ENCODE results near the gene SYNDIG1. TPM values are rescaled to one million over a fixed set of nuclear protein-coding genes. Genes with fewer than 3 reads are reported as not detected.

Gene SYNDIG1
- total and polyA plus RNA-seq, 2 donors: 1.7 to 2.2 TPM

- Histone ChIP-seq H3K4me1 (ENCODE audit: insufficient read depth) (no peaks in the 10 kb centered on the region), H3K27ac (ENCODE audit: low read depth) (no peak overlapping the region), H3K4me3 (ENCODE audit: low read depth, low read length) (no peak overlapping the region), H3K36me3 (ENCODE audit: insufficient read depth) (no peaks in the 10 kb centered on the region)
- DNase-seq (ENCODE audit: extremely low spot score): no peak
- 77% methylated on average over 15 of the region's 15 CpGs for WGBS
These were observed 113.1 kb downstream of the SYNDIG1 start for GRCh38 chr20:24582373-24583168.

GRCh38 chr20:24583169-24583792 lies 113.9 kb downstream of the SYNDIG1 start:
- Histone ChIP-seq H3K4me1 (ENCODE audit: insufficient read depth) (no peaks in the 10 kb centered on the region), H3K36me3 (ENCODE audit: insufficient read depth) (no peaks in the 10 kb centered on the region), H3K27ac (ENCODE audit: low read depth) (no peak overlapping the region), H3K4me3 (ENCODE audit: low read depth, low read length) (no peak overlapping the region)
- no peak for DNase-seq (ENCODE audit: extremely low spot score)
- 90% methylated on average over 13 of the region's 13 CpGs for WGBS

GRCh38 chr20:24584078-24584477 lies 114.6 kb downstream of the SYNDIG1 start:
- Histone ChIP-seq H3K27ac (ENCODE audit: low read depth) (no peak overlapping the region), H3K4me1 (ENCODE audit: insufficient read depth) (no peaks in the 10 kb centered on the region), H3K36me3 (ENCODE audit: insufficient read depth) (no peaks in the 10 kb centered on the region), H3K4me3 (ENCODE audit: low read depth, low read length) (no peak overlapping the region)
- 87% methylated on average over 9 of the region's 9 CpGs for WGBS
- no peak for DNase-seq (ENCODE audit: extremely low spot score)

- Histone ChIP-seq H3K36me3 (ENCODE audit: insufficient read depth) (no peaks in the 10 kb centered on the region), H3K4me3 (ENCODE audit: low read depth, low read length) (no peak overlapping the region), H3K4me1 (ENCODE audit: insufficient read depth) (no peaks in the 10 kb centered on the region), H3K27ac (ENCODE audit: low read depth) (no peak overlapping the region)
- WGBS: 79% methylated on average over 26 of the region's 26 CpGs
- DNase-seq (ENCODE audit: extremely low spot score): no peak
These were observed 115.3 kb downstream of the SYNDIG1 start for GRCh38 chr20:24584538-24585356.

GRCh38 chr20:24585796-24586522 lies 116.5 kb downstream of the SYNDIG1 start:
- WGBS: 81% methylated on average over 10 of the region's 10 CpGs
- H3K27ac ChIP-seq (ENCODE audit: low read depth): no peak overlapping the region
- H3K36me3 ChIP-seq (ENCODE audit: insufficient read depth): no peaks in the 10 kb centered on the region
- DNase-seq (ENCODE audit: extremely low spot score): no peak
- H3K4me3 ChIP-seq (ENCODE audit: low read depth, low read length): no peak overlapping the region
- H3K4me1 ChIP-seq (ENCODE audit: insufficient read depth): no peaks in the 10 kb centered on the region

- no peaks in the 10 kb centered on the region for H3K36me3 ChIP-seq (ENCODE audit: insufficient read depth)
- 73% methylated on average over 6 of the region's 6 CpGs for WGBS
- no peak overlapping the region for H3K4me3 ChIP-seq (ENCODE audit: low read depth, low read length)
- H3K27ac ChIP-seq (ENCODE audit: low read depth): no peak overlapping the region
- H3K4me1 ChIP-seq (ENCODE audit: insufficient read depth): no peaks in the 10 kb centered on the region
- DNase-seq (ENCODE audit: extremely low spot score): no peak
These were observed 117.1 kb downstream of the SYNDIG1 start for GRCh38 chr20:24586523-24586840.

GRCh38 chr20:24587384-24588046 lies 118.1 kb downstream of the SYNDIG1 start:
- no peak for DNase-seq (ENCODE audit: extremely low spot score)
- no peak overlapping the region for H3K4me3 ChIP-seq (ENCODE audit: low read depth, low read length)

GRCh38 chr20:24588047-24588635 lies 118.7 kb downstream of the SYNDIG1 start:
- DNase-seq (ENCODE audit: extremely low spot score): no peak
- H3K27ac ChIP-seq (ENCODE audit: low read depth): no peak overlapping the region
- no peak overlapping the region for H3K4me3 ChIP-seq (ENCODE audit: low read depth, low read length)
- H3K4me1 ChIP-seq (ENCODE audit: insufficient read depth): no peaks in the 10 kb centered on the region
- WGBS: 86% methylated on average over 6 of the region's 6 CpGs
- no peaks in the 10 kb centered on the region for H3K36me3 ChIP-seq (ENCODE audit: insufficient read depth)

More at GRCh38 chr20:24587384-24588046, 118.1 kb downstream of the SYNDIG1 start:
- WGBS: 39% methylated on average over 12 of the region's 12 CpGs
- Histone ChIP-seq H3K36me3 (ENCODE audit: insufficient read depth) (no peaks in the 10 kb centered on the region), H3K4me1 (ENCODE audit: insufficient read depth) (no peaks in the 10 kb centered on the region), H3K27ac (ENCODE audit: low read depth) (no peak overlapping the region)

GRCh38 chr20:24588725-24589340 lies 119.4 kb downstream of the SYNDIG1 start:
- no peaks in the 10 kb centered on the region for H3K36me3 ChIP-seq (ENCODE audit: insufficient read depth)
- no peak overlapping the region for H3K4me3 ChIP-seq (ENCODE audit: low read depth, low read length)
- H3K27ac ChIP-seq (ENCODE audit: low read depth): no peak overlapping the region
- H3K4me1 ChIP-seq (ENCODE audit: insufficient read depth): no peaks in the 10 kb centered on the region
- WGBS: 93% methylated on average over 4 of the region's 4 CpGs
- no peak for DNase-seq (ENCODE audit: extremely low spot score)

- WGBS: 94% methylated on average over 4 of the region's 4 CpGs
- Histone ChIP-seq H3K27ac (ENCODE audit: low read depth) (no peak overlapping the region), H3K36me3 (ENCODE audit: insufficient read depth) (no peaks in the 10 kb centered on the region), H3K4me1 (ENCODE audit: insufficient read depth) (no peaks in the 10 kb centered on the region), H3K4me3 (ENCODE audit: low read depth, low read length) (no peak overlapping the region)
- DNase-seq (ENCODE audit: extremely low spot score): no peak
These were observed 120.0 kb downstream of the SYNDIG1 start for GRCh38 chr20:24589381-24589780.

GRCh38 chr20:24589815-24590177 lies 120.4 kb downstream of the SYNDIG1 start:
- Histone ChIP-seq H3K4me1 (ENCODE audit: insufficient read depth) (no peaks in the 10 kb centered on the region), H3K36me3 (ENCODE audit: insufficient read depth) (no peaks in the 10 kb centered on the region), H3K27ac (ENCODE audit: low read depth) (no peak overlapping the region), H3K4me3 (ENCODE audit: low read depth, low read length) (no peak overlapping the region)
- DNase-seq (ENCODE audit: extremely low spot score): no peak
- WGBS: 71% methylated on average over 13 of the region's 13 CpGs

GRCh38 chr20:24590178-24590982 lies 121.0 kb downstream of the SYNDIG1 start:
- no peak overlapping the region for H3K27ac ChIP-seq (ENCODE audit: low read depth)
- DNase-seq (ENCODE audit: extremely low spot score): no peak
- H3K4me3 ChIP-seq (ENCODE audit: low read depth, low read length): no peak overlapping the region
- WGBS: 82% methylated on average over 37 of the region's 37 CpGs
- no peaks in the 10 kb centered on the region for H3K4me1 ChIP-seq (ENCODE audit: insufficient read depth)
- H3K36me3 ChIP-seq (ENCODE audit: insufficient read depth): no peaks in the 10 kb centered on the region

Data from urinary bladder (tissue), 4 donors.